ENCODE data around the gene MFAP2. TPM values are rescaled to one million over a fixed set of nuclear protein-coding genes. Genes with fewer than 3 reads are reported as not detected.

The MFAP2 gene
- total and polyA plus RNA-seq, 2 donors: 5.6 to 6.8 TPM

DNA sequence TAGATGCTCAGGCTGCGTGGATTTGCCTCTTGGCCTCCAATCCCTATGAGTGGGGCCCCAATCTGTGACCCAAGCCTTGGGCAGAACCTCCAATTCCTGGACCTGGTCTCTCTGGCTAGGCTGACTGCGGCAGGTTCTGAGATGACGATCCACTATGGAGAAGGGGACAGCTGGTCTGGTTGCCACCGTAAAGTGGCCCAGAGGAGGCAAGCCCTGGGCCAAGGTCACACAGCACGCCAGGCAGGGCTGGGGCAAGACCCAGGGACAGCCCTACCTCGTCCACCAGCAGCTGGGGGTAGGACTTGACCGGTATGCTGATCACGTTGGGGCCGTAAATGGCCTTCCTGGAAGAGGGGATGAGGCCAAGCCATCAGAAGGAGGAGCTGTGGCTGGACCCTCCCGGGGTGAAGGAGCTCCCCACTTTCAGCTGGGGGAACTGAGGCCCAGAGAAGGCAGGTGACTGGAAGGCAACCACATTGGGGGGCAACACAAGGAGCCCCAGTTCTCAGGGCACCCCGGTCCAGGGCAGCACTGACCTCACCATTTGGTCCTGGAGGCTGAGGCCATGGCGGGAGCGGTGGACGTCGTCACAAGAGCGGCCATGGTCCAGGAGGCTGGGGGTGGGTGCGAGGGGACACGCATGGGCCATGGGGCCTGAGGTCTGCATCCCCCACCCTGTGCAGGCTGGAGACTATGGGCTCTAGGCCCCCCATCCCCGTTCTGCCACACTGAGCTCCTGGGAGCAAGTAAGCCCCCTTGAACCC lies 21.5 kb upstream of the MFAP2 start:
- Histone ChIP-seq H3K27ac (ENCODE audit: low read depth in 1 of 2, low read length in 1 of 2) (no peak overlapping the region), H3K4me3 (ENCODE audit: low read length in 2 of 2) (no peak overlapping the region), H3K4me1 (ENCODE audit: control insufficient read depth in 2 of 2, insufficient read depth in 2 of 2, low read length in 2 of 2) (no peaks in the 10 kb centered on the region), H3K36me3 (ENCODE audit: control insufficient read depth in 2 of 2, insufficient read depth in 2 of 2, low read length in 1 of 2) (peaks cover 6 to 66% of the 10 kb centered on the region in 2 donors), H3K27me3 (ENCODE audit: control insufficient read depth in 2 of 2, insufficient read depth in 1 of 2, low read length in 1 of 2) (no peaks in the 10 kb centered on the region), H3K9me3 (ENCODE audit: control insufficient read depth in 2 of 2, insufficient read depth in 1 of 2, low read length in 1 of 2) (no peaks in the 10 kb centered on the region)
- WGBS: 99% methylated on average over 19 of the region's 19 CpGs
- no peak for DNase-seq (ENCODE audit: low read depth in 6 of 9, low spot score in 9 of 9)

DNA sequence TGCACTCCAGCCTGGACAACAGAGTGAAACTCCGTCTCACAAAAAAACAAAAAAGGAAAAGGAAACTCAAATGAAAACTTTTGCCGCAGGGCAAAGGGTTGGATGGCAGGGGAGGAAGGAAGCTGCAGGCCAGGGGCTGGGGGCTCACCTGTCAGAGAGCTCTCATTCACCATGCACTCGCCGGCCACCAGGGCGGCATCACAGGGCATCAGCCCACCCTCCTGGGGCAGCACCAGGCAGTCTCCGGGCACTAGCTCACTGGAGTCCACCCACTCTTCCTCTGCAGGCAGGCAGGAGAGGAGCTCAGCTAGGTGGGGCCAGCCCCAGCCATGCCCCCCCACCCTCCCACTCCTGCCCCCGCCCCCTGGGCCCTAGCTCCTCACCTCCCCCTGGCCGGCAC lies 19.4 kb upstream of the MFAP2 start:
- DNase-seq (ENCODE audit: low read depth in 6 of 9, low spot score in 9 of 9): no peak
- Histone ChIP-seq H3K36me3 (ENCODE audit: control insufficient read depth in 2 of 2, insufficient read depth in 2 of 2, low read length in 1 of 2) (peaks cover 9 to 73% of the 10 kb centered on the region in 2 donors), H3K27ac (ENCODE audit: low read depth in 1 of 2, low read length in 1 of 2) (no peak overlapping the region), H3K4me1 (ENCODE audit: control insufficient read depth in 2 of 2, insufficient read depth in 2 of 2, low read length in 2 of 2) (no peaks in the 10 kb centered on the region), H3K27me3 (ENCODE audit: control insufficient read depth in 2 of 2, insufficient read depth in 1 of 2, low read length in 1 of 2) (no peaks in the 10 kb centered on the region), H3K9me3 (ENCODE audit: control insufficient read depth in 2 of 2, insufficient read depth in 1 of 2, low read length in 1 of 2) (no peaks in the 10 kb centered on the region), H3K4me3 (ENCODE audit: low read length in 2 of 2) (no peak overlapping the region)
- WGBS: 87% methylated on average over 8 of the region's 8 CpGs

DNA sequence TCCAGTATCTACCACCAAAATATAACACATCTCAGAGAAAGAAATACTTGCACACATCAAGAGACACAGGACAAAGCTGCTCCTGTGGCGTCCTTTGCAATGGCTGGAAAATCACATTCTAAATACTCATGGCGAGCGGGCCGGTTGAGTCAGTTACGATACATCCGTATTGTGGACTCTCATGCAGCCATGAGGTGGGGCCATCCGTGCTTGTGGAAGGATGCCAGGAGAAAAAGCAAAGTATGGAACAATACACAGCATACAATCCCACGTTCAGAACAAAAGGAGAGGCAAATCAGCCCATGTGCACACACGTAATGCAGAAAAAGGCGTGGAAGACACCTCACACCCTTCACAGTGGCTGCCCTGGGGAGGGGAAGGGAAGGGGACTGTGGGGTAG lies 18.2 kb upstream of the MFAP2 start:
- Histone ChIP-seq H3K4me3 (ENCODE audit: low read length in 2 of 2) (no peak overlapping the region), H3K36me3 (ENCODE audit: control insufficient read depth in 2 of 2, insufficient read depth in 2 of 2, low read length in 1 of 2) (peaks cover 3 to 61% of the 10 kb centered on the region in 2 donors), H3K27me3 (ENCODE audit: control insufficient read depth in 2 of 2, insufficient read depth in 1 of 2, low read length in 1 of 2) (no peaks in the 10 kb centered on the region), H3K9me3 (ENCODE audit: control insufficient read depth in 2 of 2, insufficient read depth in 1 of 2, low read length in 1 of 2) (no peaks in the 10 kb centered on the region), H3K27ac (ENCODE audit: low read depth in 1 of 2, low read length in 1 of 2) (no peak overlapping the region), H3K4me1 (ENCODE audit: control insufficient read depth in 2 of 2, insufficient read depth in 2 of 2, low read length in 2 of 2) (no peaks in the 10 kb centered on the region)
- no peak for DNase-seq (ENCODE audit: low read depth in 6 of 9, low spot score in 9 of 9)
- 95% methylated on average over 10 of the region's 10 CpGs for WGBS

DNA sequence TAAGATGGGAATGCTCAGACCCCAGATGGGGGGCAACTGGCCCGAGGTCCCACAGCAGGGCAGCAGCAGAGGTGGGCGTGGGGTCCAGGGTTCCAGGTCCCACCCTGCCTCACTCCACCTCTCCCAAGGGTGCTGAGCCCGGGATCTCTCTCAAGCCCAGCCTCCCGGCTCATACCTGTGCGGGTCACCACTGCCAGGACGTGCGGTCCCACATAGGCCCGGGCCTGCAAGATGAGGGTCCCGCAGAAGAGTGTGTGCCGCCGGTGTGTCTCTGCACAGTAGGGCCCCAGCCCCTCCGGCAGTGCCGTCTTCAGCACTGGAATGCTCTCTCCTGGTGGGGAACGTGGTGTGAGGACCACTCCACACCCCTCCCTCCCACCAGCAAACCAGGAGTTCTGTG lies 16.4 kb upstream of the MFAP2 start:
- no peaks in the 10 kb centered on the region for H3K27me3 ChIP-seq (ENCODE audit: control insufficient read depth in 2 of 2, insufficient read depth in 1 of 2, low read length in 1 of 2)
- H3K27ac ChIP-seq (ENCODE audit: low read depth in 1 of 2, low read length in 1 of 2): no peak overlapping the region
- H3K4me1 ChIP-seq (ENCODE audit: control insufficient read depth in 2 of 2, insufficient read depth in 2 of 2, low read length in 2 of 2): no peaks in the 10 kb centered on the region
- no peak overlapping the region for H3K4me3 ChIP-seq (ENCODE audit: low read length in 2 of 2)
- DNase-seq (ENCODE audit: low read depth in 6 of 9, low spot score in 9 of 9): no peak
- no peaks in the 10 kb centered on the region for H3K9me3 ChIP-seq (ENCODE audit: control insufficient read depth in 2 of 2, insufficient read depth in 1 of 2, low read length in 1 of 2)
- 98% methylated on average over 14 of the region's 14 CpGs for WGBS
- peaks cover 3 to 51% of the 10 kb centered on the region in 2 donors for H3K36me3 ChIP-seq (ENCODE audit: control insufficient read depth in 2 of 2, insufficient read depth in 2 of 2, low read length in 1 of 2)

DNA sequence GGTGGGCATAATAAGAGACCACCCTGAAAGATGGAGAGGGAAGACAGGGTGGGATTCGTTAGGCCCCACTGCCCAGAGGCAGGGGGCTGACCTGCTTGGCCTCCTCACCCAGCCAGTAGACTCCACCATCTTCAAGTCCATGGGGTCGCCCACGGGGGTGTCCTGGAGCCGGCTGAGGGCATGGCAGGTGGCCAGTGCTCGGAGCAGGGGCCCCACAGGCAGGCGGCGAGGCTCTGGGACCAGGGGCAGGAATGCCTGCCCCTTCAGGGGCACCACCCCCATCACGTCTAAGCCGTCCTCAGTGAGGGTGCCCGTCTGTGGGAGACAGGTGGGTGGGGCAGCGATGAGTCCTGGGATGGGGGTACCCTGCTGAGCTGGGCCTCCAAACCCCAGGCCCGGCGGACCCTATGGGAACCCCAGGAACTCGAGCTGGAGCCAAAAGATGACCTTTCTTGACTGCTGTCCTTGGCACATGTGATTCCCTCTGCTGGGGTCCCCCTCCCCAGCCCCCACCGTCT lies 13.2 kb upstream of the MFAP2 start:
- no peaks in the 10 kb centered on the region for H3K4me1 ChIP-seq (ENCODE audit: control insufficient read depth in 2 of 2, insufficient read depth in 2 of 2, low read length in 2 of 2)
- no peaks in the 10 kb centered on the region for H3K9me3 ChIP-seq (ENCODE audit: control insufficient read depth in 2 of 2, insufficient read depth in 1 of 2, low read length in 1 of 2)
- no peak overlapping the region for H3K4me3 ChIP-seq (ENCODE audit: low read length in 2 of 2)
- DNase-seq (ENCODE audit: low read depth in 6 of 9, low spot score in 9 of 9): no peak
- no peaks in the 10 kb centered on the region for H3K27me3 ChIP-seq (ENCODE audit: control insufficient read depth in 2 of 2, insufficient read depth in 1 of 2, low read length in 1 of 2)
- H3K36me3 ChIP-seq (ENCODE audit: control insufficient read depth in 2 of 2, insufficient read depth in 2 of 2, low read length in 1 of 2): peaks cover 3 to 39% of the 10 kb centered on the region in 2 donors
- H3K27ac ChIP-seq (ENCODE audit: low read depth in 1 of 2, low read length in 1 of 2): no peak overlapping the region
- 96% methylated on average over 15 of the region's 15 CpGs for WGBS

DNA sequence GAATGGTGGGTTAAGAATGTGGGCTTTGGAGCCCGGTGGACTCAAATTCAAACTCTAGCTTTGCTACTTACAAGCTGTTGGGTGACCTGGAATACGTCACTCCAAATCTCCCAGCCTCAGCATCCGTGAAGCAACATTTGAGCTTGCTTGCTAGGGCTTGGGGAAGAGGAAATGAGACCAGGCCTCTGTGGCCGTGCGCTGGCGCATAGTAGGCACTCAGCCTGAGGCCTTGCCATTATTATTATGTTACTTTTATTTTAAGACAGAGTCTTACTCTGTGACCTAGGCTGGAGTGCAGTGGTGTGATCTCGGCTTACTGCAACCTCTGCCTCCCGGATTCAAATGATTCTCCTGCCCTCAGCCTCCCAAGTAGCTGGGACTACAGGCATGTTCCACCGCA lies 12.3 kb upstream of the MFAP2 start:
- no peak overlapping the region for H3K27ac ChIP-seq (ENCODE audit: low read depth in 1 of 2, low read length in 1 of 2)
- H3K9me3 ChIP-seq (ENCODE audit: control insufficient read depth in 2 of 2, insufficient read depth in 1 of 2, low read length in 1 of 2): no peaks in the 10 kb centered on the region
- H3K4me3 ChIP-seq (ENCODE audit: low read length in 2 of 2): no peak overlapping the region
- no peaks in the 10 kb centered on the region for H3K4me1 ChIP-seq (ENCODE audit: control insufficient read depth in 2 of 2, insufficient read depth in 2 of 2, low read length in 2 of 2)
- peaks cover 3 to 39% of the 10 kb centered on the region in 2 donors for H3K36me3 ChIP-seq (ENCODE audit: control insufficient read depth in 2 of 2, insufficient read depth in 2 of 2, low read length in 1 of 2)
- no peak for DNase-seq (ENCODE audit: low read depth in 6 of 9, low spot score in 9 of 9)
- H3K27me3 ChIP-seq (ENCODE audit: control insufficient read depth in 2 of 2, insufficient read depth in 1 of 2, low read length in 1 of 2): no peaks in the 10 kb centered on the region
- WGBS: 99% methylated on average over 9 of the region's 9 CpGs

DNA sequence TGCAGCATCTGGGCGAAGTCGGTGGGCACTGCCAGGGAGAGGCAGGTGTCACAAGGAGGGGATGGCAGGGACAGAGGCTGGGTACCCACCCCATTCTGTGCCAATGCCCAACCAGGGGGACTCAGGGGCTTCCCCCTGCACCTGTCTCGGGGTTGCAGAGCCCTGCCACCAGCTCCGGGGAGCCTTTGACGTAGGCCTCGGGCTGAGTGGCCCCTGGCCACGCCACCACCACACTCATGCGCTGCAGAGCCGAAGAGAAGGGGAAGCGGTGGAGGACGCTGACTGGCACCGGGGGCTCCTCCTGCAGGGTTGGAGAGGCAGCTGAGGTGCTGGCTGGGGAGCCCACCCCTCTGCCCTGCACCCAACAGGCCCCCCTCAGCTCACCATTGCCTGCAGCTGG lies 11.7 kb upstream of the MFAP2 start:
- 98% methylated on average over 12 of the region's 12 CpGs for WGBS
- no peak for DNase-seq (ENCODE audit: low read depth in 6 of 9, low spot score in 9 of 9)

DNA sequence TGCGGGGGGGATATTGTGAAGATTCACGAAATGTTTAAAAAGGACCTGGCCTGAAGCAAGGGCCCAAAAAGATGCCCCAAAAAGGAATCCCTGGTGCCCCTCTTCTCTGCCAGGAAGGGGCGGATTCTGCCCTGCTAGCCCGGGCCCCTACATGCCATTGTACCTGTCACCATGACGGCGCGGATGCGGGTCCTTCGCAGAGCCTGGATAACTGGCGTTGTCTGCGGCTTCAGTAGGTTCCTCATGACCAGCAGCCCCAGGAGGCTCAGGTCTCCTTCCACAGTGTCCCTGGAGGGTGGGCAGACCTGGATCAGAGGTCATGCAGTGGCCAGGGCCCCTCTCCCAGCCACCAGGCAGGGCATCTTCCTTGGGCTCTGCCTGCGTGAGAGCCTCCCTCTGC lies 11.2 kb upstream of the MFAP2 start:
- WGBS: 99% methylated on average over 12 of the region's 12 CpGs
- Histone ChIP-seq H3K4me1 (ENCODE audit: control insufficient read depth in 2 of 2, insufficient read depth in 2 of 2, low read length in 2 of 2) (no peaks in the 10 kb centered on the region), H3K27me3 (ENCODE audit: control insufficient read depth in 2 of 2, insufficient read depth in 1 of 2, low read length in 1 of 2) (no peaks in the 10 kb centered on the region), H3K9me3 (ENCODE audit: control insufficient read depth in 2 of 2, insufficient read depth in 1 of 2, low read length in 1 of 2) (no peaks in the 10 kb centered on the region), H3K27ac (ENCODE audit: low read depth in 1 of 2, low read length in 1 of 2) (no peak overlapping the region), H3K36me3 (ENCODE audit: control insufficient read depth in 2 of 2, insufficient read depth in 2 of 2, low read length in 1 of 2) (peaks cover 3 to 42% of the 10 kb centered on the region in 2 donors), H3K4me3 (ENCODE audit: low read length in 2 of 2) (no peak overlapping the region)
- no peak for DNase-seq (ENCODE audit: low read depth in 6 of 9, low spot score in 9 of 9)

More for the DNA sequence above, 11.7 kb upstream of the MFAP2 start:
- H3K36me3 ChIP-seq (ENCODE audit: control insufficient read depth in 2 of 2, insufficient read depth in 2 of 2, low read length in 1 of 2): peaks cover 3 to 42% of the 10 kb centered on the region in 2 donors
- H3K27ac ChIP-seq (ENCODE audit: low read depth in 1 of 2, low read length in 1 of 2): no peak overlapping the region
- H3K4me1 ChIP-seq (ENCODE audit: control insufficient read depth in 2 of 2, insufficient read depth in 2 of 2, low read length in 2 of 2): no peaks in the 10 kb centered on the region
- no peaks in the 10 kb centered on the region for H3K27me3 ChIP-seq (ENCODE audit: control insufficient read depth in 2 of 2, insufficient read depth in 1 of 2, low read length in 1 of 2)
- H3K9me3 ChIP-seq (ENCODE audit: control insufficient read depth in 2 of 2, insufficient read depth in 1 of 2, low read length in 1 of 2): no peaks in the 10 kb centered on the region
- no peak overlapping the region for H3K4me3 ChIP-seq (ENCODE audit: low read length in 2 of 2)

DNA sequence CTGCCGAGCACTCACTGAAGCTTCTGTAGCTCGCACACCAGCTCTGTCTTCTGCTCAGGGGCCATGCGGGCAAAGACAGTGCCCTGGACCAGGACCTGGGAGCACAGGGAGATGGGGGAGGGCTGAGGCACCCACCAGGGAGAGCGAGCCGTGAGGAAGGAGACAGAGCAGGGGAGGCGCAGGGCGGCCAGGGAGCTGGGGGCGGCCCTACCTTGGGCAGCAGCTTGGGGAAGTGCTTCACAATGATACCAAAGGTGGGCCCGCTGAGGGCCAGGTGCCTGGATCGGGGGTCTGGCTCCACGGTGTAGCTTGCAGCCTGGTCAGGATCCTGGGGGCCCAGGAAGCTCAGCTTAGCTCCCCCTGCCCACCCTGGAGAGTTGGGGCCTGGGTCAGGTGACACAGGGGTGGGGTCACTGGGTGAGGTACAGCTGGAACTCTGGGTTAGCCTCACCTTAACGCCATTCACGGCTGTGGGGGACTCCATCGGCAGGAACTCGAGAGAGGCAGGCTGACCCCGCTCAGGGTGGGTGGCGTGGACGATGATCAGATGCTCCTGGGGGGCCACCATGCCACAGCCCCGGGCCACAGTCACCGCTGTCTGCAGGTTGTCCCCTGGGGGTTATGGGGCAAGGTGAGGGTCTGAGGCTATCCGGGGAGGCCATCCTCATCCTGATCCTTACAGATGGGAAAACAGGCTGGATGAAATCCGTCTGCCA lies 9.4 kb upstream of the MFAP2 start:
- Histone ChIP-seq H3K36me3 (ENCODE audit: control insufficient read depth in 2 of 2, insufficient read depth in 2 of 2, low read length in 1 of 2) (peaks cover 2 to 44% of the 10 kb centered on the region in 2 donors), H3K4me3 (ENCODE audit: low read length in 2 of 2) (no peak overlapping the region), H3K27me3 (ENCODE audit: control insufficient read depth in 2 of 2, insufficient read depth in 1 of 2, low read length in 1 of 2) (no peaks in the 10 kb centered on the region), H3K4me1 (ENCODE audit: control insufficient read depth in 2 of 2, insufficient read depth in 2 of 2, low read length in 2 of 2) (no peaks in the 10 kb centered on the region), H3K9me3 (ENCODE audit: control insufficient read depth in 2 of 2, insufficient read depth in 1 of 2, low read length in 1 of 2) (no peaks in the 10 kb centered on the region), H3K27ac (ENCODE audit: low read depth in 1 of 2, low read length in 1 of 2) (no peak overlapping the region)
- DNase-seq (ENCODE audit: low read depth in 6 of 9, low spot score in 9 of 9): no peak
- 98% methylated on average over 22 of the region's 22 CpGs for WGBS

All from thymus (tissue), 11 donors.